Adipocyte (in vitro differentiated cells): ENCODE measurements around the gene TMCC2.
"Not testable (repeated sequence)": the region's sequence is repeated elsewhere in the genome, so short reads cannot be mapped to it uniquely, and the experiment has no call there.

Experiments used
- DNase-seq: peaks from one replicate; pipeline ENCODE4 v3.0.0-alpha.2; 2015; ENCODE audit warnings: low read depth
- H3K27me3 ChIP-seq: replicated peaks from 2 replicates; pipeline ENCODE4 v1.7.0; 2013; ENCODE audit warnings: mild to moderate bottlenecking, low read length, moderate library complexity; ENCODE audit not compliant: control insufficient read depth, insufficient read depth
- H3K36me3 ChIP-seq: 2 replicates; pipeline ENCODE4 v1.7.0; 2013; ENCODE audit warnings: low read length, mild to moderate bottlenecking, moderate library complexity; ENCODE audit not compliant: control insufficient read depth, insufficient read depth, severe bottlenecking
- H3K4me1 ChIP-seq: 2 replicates; pipeline ENCODE4 v1.7.0; 2013; ENCODE audit warnings: mild to moderate bottlenecking, low read length, moderate library complexity; ENCODE audit not compliant: control insufficient read depth, insufficient read depth
- H3K4me3 ChIP-seq: 2 replicates; pipeline ENCODE4 v1.7.0; 2013; ENCODE audit warnings: mild to moderate bottlenecking, low read length, moderate library complexity
- H3K9ac ChIP-seq: 2 replicates; pipeline ENCODE4 v1.7.0; 2013; ENCODE audit warnings: mild to moderate bottlenecking, low read length, moderate library complexity
- H3K9me3 ChIP-seq: 2 replicates; pipeline ENCODE4 v1.7.0; 2013; ENCODE audit warnings: mild to moderate bottlenecking, low read length, moderate library complexity; ENCODE audit not compliant: control insufficient read depth

TMCC2 gene

GRCh38 chr1:205227584-205228013 is at the start of gene TMCC2:
TSS of gene TMCC2 (plus strand) at chr1:205227946. CDS start at chr1:205228565, 619 bp downstream.
- peaks cover 14% of the 10 kb centered on the region for H3K4me1 ChIP-seq
- peak within 1 kb of the TSS; percentile 83 for H3K4me3 ChIP-seq
- no peaks in the 10 kb centered on the region for H3K27me3 ChIP-seq
- DNase-seq: peak; percentile 97
- no peaks in the 10 kb centered on the region for H3K36me3 ChIP-seq
- H3K9me3 ChIP-seq: no peaks in the 10 kb centered on the region
- peak within 1 kb of the TSS; percentile 78 for H3K9ac ChIP-seq

GRCh38 chr1:205179842-205180241 is 47.9 kb upstream of the TMCC2 start:
- peak; percentile 47 for DNase-seq
- Histone ChIP-seq H3K27me3 (no peaks in the 10 kb centered on the region), H3K36me3 (no peaks in the 10 kb centered on the region), H3K4me3 (no peak overlapping the region), H3K9ac (no peak overlapping the region), H3K4me1 (peaks cover 31% of the 10 kb centered on the region), H3K9me3 (no peaks in the 10 kb centered on the region)

- H3K4me3 ChIP-seq: not testable (repeated sequence)
Measured at GRCh38 chr1:205180331-205180730, 47.4 kb upstream of the TMCC2 start.

GRCh38 chr1:205182930-205183329 is 44.8 kb upstream of the TMCC2 start:
- H3K4me1 ChIP-seq: peaks cover 16% of the 10 kb centered on the region
- H3K9ac ChIP-seq: no peak overlapping the region
- no peak for DNase-seq
- H3K4me3 ChIP-seq: no peak overlapping the region
- H3K36me3 ChIP-seq: peaks cover 15% of the 10 kb centered on the region
- H3K9me3 ChIP-seq: no peaks in the 10 kb centered on the region
- no peaks in the 10 kb centered on the region for H3K27me3 ChIP-seq

More at GRCh38 chr1:205180331-205180730, 47.4 kb upstream of the TMCC2 start:
- not testable (repeated sequence) for H3K9me3 ChIP-seq, DNase-seq, H3K36me3 ChIP-seq, H3K9ac ChIP-seq, H3K27me3 ChIP-seq
- H3K4me1 ChIP-seq: peaks cover 26% of the 10 kb centered on the region

GRCh38 chr1:205183676-205184335 is 43.9 kb upstream of the TMCC2 start:
- H3K9ac ChIP-seq: no peak overlapping the region
- H3K36me3 ChIP-seq: peaks cover 15% of the 10 kb centered on the region
- H3K9me3 ChIP-seq: no peaks in the 10 kb centered on the region
- no peaks in the 10 kb centered on the region for H3K27me3 ChIP-seq
- H3K4me1 ChIP-seq: peaks cover 16% of the 10 kb centered on the region
- H3K4me3 ChIP-seq: no peak overlapping the region
- peak; percentile 38 for DNase-seq

GRCh38 chr1:205186191-205186590 is 41.6 kb upstream of the TMCC2 start:
- Histone ChIP-seq H3K9ac (no peak overlapping the region), H3K4me1 (peaks cover 24% of the 10 kb centered on the region), H3K4me3 (no peak overlapping the region), H3K9me3 (no peaks in the 10 kb centered on the region), H3K27me3 (no peaks in the 10 kb centered on the region), H3K36me3 (peaks cover 15% of the 10 kb centered on the region)
- no peak for DNase-seq

- peaks cover 15% of the 10 kb centered on the region for H3K36me3 ChIP-seq
- H3K9ac ChIP-seq: no peak overlapping the region
- no peaks in the 10 kb centered on the region for H3K27me3 ChIP-seq
- H3K9me3 ChIP-seq: no peaks in the 10 kb centered on the region
- peaks cover 27% of the 10 kb centered on the region for H3K4me1 ChIP-seq
- no peak for DNase-seq
- H3K4me3 ChIP-seq: no peak overlapping the region
Measured at GRCh38 chr1:205187420-205187819, 40.3 kb upstream of the TMCC2 start.

- Histone ChIP-seq H3K27me3 (no peaks in the 10 kb centered on the region), H3K9ac (no peak overlapping the region), H3K9me3 (no peaks in the 10 kb centered on the region), H3K4me3 (no peak overlapping the region), H3K36me3 (peaks cover 15% of the 10 kb centered on the region), H3K4me1 (peaks cover 22% of the 10 kb centered on the region)
- no peak for DNase-seq
Measured at GRCh38 chr1:205188098-205188497, 39.6 kb upstream of the TMCC2 start.

GRCh38 chr1:205188596-205188995 is 39.1 kb upstream of the TMCC2 start:
- Histone ChIP-seq H3K27me3 (no peaks in the 10 kb centered on the region), H3K9ac (no peak overlapping the region), H3K4me1 (peaks cover 17% of the 10 kb centered on the region), H3K9me3 (no peaks in the 10 kb centered on the region), H3K4me3 (no peak overlapping the region), H3K36me3 (peaks cover 15% of the 10 kb centered on the region)
- no peak for DNase-seq

GRCh38 chr1:205189131-205189530 is 38.6 kb upstream of the TMCC2 start:
- H3K27me3 ChIP-seq: no peaks in the 10 kb centered on the region
- H3K36me3 ChIP-seq: peaks cover 15% of the 10 kb centered on the region
- H3K9ac ChIP-seq: no peak overlapping the region
- H3K4me3 ChIP-seq: no peak overlapping the region
- DNase-seq: no peak
- no peaks in the 10 kb centered on the region for H3K9me3 ChIP-seq
- peaks cover 12% of the 10 kb centered on the region for H3K4me1 ChIP-seq

GRCh38 chr1:205190845-205191577 is 36.7 kb upstream of the TMCC2 start:
- H3K36me3 ChIP-seq: peaks cover 15% of the 10 kb centered on the region
- peaks cover 11% of the 10 kb centered on the region for H3K4me1 ChIP-seq
- DNase-seq: peak; percentile 44
- H3K9ac ChIP-seq: no peak overlapping the region
- no peaks in the 10 kb centered on the region for H3K9me3 ChIP-seq
- H3K27me3 ChIP-seq: no peaks in the 10 kb centered on the region
- peak overlapping the region; percentile 15 for H3K4me3 ChIP-seq
